ENCODE data around the gene INPP1.
A peak's percentile ranks its signal among the peaks of the same experiment; 100 is the strongest.
"Not testable (repeated sequence)": the region's sequence is repeated elsewhere in the genome, so short reads cannot be mapped to it uniquely, and the experiment has no call there.

Gene INPP1, protein sequence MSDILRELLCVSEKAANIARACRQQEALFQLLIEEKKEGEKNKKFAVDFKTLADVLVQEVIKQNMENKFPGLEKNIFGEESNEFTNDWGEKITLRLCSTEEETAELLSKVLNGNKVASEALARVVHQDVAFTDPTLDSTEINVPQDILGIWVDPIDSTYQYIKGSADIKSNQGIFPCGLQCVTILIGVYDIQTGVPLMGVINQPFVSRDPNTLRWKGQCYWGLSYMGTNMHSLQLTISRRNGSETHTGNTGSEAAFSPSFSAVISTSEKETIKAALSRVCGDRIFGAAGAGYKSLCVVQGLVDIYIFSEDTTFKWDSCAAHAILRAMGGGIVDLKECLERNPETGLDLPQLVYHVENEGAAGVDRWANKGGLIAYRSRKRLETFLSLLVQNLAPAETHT

DNA sequence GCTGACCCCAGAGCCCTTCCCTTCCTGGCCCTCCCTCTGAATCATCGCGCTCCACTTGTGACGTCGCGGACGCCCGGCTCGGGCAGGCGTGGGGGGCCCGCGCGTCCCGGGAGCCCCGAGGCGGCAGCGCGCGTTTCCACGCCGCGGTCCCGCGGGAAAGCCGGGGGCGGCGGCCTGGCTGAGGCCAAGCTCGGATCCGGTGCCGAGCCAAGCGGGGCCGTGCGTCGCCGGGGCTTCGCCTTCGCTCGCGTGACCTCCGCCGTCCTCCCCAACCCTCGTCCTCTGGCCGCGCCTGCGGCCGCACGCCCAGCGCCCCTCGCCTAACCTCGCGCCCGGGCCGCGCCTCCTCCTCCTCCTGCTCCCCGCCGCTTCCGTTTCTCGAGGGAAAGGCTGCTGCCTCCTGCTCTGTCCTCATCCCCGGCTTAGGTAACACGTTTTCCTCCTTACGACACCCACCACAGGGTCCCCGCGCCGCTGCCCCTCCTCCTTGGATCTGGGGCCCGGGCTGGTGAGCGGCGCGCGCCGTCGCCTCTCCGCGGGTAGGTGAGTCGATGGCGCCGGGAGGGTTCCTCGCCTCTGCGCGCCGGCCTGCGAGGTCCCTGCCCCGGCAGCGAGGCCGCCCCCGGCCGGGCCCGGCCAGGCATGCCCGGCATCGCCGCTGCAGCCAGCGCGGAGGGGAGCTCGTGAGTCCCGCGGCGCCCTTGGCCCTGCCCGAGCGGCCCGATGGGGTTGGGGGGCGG, at the start of gene INPP1:
TSS of gene INPP1 (plus strand) at position 54 of the 740 bp plus-strand sequence. CDS start 16,514 bp downstream, outside the sequence.
- Histone ChIP-seq H3K27me3 (ENCODE audit: insufficient read depth, low read length, poor library complexity, severe bottlenecking) (no peaks in the 10 kb centered on the region), H3K4me1 (ENCODE audit: insufficient read depth, low read length, poor library complexity, severe bottlenecking) (peaks cover 16% of the 10 kb centered on the region), H3F3A (ENCODE audit: low read depth) (peaks cover 12% of the 10 kb centered on the region; the same call in 1 of the 2 replicates), H3K4me3 (ENCODE audit: low read length, poor library complexity, severe bottlenecking) (peak within 1 kb of the TSS; percentile 83), H2AFZ (ENCODE audit: low read length) (peak within 1 kb of the TSS; percentile 74), H3K9ac (ENCODE audit: low read depth, low read length, poor library complexity, severe bottlenecking) (peak within 1 kb of the TSS; percentile 68), H3K9me2 (replicated peaks; ENCODE audit: low read depth, low read length) (no peaks in the 10 kb centered on the region), H3K9me3 (ENCODE audit: insufficient read depth, low read depth, low read length) (no peaks in the 10 kb centered on the region), H3K79me2 (ENCODE audit: insufficient read depth, low read length) (no peaks in the 10 kb centered on the region; the same call in 1 of the 2 replicates), H3K4me2 (ENCODE audit: low read depth, low read length, poor library complexity, severe bottlenecking) (peak within 1 kb of the TSS; percentile 85), H3K36me3 (ENCODE audit: insufficient read depth, low read length) (no peaks in the 10 kb centered on the region), H4K20me1 (ENCODE audit: insufficient read depth, low read length, poor library complexity, severe bottlenecking) (no peaks in the 10 kb centered on the region)
- no peak for TF ChIP-seq EZH2phosphoT487 (IDR thresholded peaks at IDR 0.05; ENCODE audit: borderline replicate concordance)
- TF ChIP-seq, protein P1, sequence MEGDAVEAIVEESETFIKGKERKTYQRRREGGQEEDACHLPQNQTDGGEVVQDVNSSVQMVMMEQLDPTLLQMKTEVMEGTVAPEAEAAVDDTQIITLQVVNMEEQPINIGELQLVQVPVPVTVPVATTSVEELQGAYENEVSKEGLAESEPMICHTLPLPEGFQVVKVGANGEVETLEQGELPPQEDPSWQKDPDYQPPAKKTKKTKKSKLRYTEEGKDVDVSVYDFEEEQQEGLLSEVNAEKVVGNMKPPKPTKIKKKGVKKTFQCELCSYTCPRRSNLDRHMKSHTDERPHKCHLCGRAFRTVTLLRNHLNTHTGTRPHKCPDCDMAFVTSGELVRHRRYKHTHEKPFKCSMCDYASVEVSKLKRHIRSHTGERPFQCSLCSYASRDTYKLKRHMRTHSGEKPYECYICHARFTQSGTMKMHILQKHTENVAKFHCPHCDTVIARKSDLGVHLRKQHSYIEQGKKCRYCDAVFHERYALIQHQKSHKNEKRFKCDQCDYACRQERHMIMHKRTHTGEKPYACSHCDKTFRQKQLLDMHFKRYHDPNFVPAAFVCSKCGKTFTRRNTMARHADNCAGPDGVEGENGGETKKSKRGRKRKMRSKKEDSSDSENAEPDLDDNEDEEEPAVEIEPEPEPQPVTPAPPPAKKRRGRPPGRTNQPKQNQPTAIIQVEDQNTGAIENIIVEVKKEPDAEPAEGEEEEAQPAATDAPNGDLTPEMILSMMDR (conservative IDR thresholded peaks at IDR 0.05; ENCODE audit: low read length): no peak

DNA sequence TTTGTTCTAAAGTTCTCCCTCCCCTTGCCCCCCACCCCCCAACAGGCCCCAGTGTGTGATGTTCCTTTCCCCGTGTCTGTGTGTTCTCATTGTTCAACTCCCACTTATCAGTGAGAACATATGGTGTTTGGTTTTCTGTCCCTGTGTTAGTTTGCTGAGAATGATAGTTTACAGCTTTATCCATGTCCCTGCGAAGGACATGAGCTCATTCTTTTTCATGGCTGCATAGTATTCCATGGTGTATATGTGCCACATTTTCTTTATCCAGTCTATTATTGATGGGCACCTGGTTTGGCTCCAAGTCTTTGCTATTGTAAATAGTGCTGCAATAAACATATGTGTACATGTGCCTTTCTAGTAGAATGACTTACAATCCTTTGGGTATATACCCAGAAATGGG, 45.5 kb upstream of the INPP1 start:
- H3K4me3 ChIP-seq (ENCODE audit: low read length, poor library complexity, severe bottlenecking); H3K79me2 ChIP-seq (ENCODE audit: insufficient read depth, low read length); H3K27me3 ChIP-seq (ENCODE audit: insufficient read depth, low read length, poor library complexity, severe bottlenecking); H3K9me2 ChIP-seq (replicated peaks; ENCODE audit: low read depth, low read length); H3K4me1 ChIP-seq (ENCODE audit: insufficient read depth, low read length, poor library complexity, severe bottlenecking); H3F3A ChIP-seq (ENCODE audit: low read depth); H3K9ac ChIP-seq (ENCODE audit: low read depth, low read length, poor library complexity, severe bottlenecking); H3K4me2 ChIP-seq (ENCODE audit: low read depth, low read length, poor library complexity, severe bottlenecking); H2AFZ ChIP-seq (ENCODE audit: low read length); H4K20me1 ChIP-seq (ENCODE audit: insufficient read depth, low read length, poor library complexity, severe bottlenecking); H3K9me3 ChIP-seq (ENCODE audit: insufficient read depth, low read depth, low read length): not testable (repeated sequence)
- H3K36me3 ChIP-seq (ENCODE audit: insufficient read depth, low read length): peaks cover 29% of the 10 kb centered on the region

DNA sequence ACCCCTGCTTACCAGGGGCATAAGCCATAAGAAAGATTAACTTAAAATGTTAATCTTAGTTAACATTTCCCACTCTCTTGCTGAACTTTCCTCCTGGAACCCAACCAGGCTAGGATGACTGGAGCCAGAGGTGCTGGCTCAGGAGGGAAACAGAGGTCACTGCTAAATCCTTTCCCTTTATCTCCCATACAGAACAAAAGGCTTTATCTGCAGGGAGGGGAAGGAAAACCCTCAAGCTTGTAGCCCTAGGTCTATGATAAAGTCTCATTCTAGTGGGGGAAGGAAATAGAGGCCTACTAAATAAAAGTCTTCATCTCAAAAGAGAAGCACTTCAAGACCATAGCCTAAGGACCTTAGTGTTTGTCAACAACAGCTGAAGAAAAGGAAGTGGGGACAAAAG, 42.4 kb upstream of the INPP1 start:
- 0 out of 2 replicates have a peak, but pooled peaks cover 4% of the 10 kb centered on the region for H3K79me2 ChIP-seq (ENCODE audit: insufficient read depth, low read length)
- peaks cover 12% of the 10 kb centered on the region for H3K36me3 ChIP-seq (ENCODE audit: insufficient read depth, low read length)
- TF ChIP-seq, protein P1 (conservative IDR thresholded peaks at IDR 0.05; ENCODE audit: low read length): no peak
- TF ChIP-seq EZH2phosphoT487 (IDR thresholded peaks at IDR 0.05; ENCODE audit: borderline replicate concordance): no peak

More for the DNA sequence above, 42.4 kb upstream of the INPP1 start:
- Histone ChIP-seq H3K9ac (ENCODE audit: low read depth, low read length, poor library complexity, severe bottlenecking) (no peak overlapping the region), H3F3A (ENCODE audit: low read depth) (no peaks in the 10 kb centered on the region), H4K20me1 (ENCODE audit: insufficient read depth, low read length, poor library complexity, severe bottlenecking) (no peaks in the 10 kb centered on the region), H3K9me3 (ENCODE audit: insufficient read depth, low read depth, low read length) (no peaks in the 10 kb centered on the region), H3K9me2 (replicated peaks; ENCODE audit: low read depth, low read length) (no peaks in the 10 kb centered on the region), H2AFZ (ENCODE audit: low read length) (no peak overlapping the region), H3K4me3 (ENCODE audit: low read length, poor library complexity, severe bottlenecking) (no peak overlapping the region), H3K27me3 (ENCODE audit: insufficient read depth, low read length, poor library complexity, severe bottlenecking) (no peaks in the 10 kb centered on the region), H3K4me2 (ENCODE audit: low read depth, low read length, poor library complexity, severe bottlenecking) (no peak overlapping the region), H3K4me1 (ENCODE audit: insufficient read depth, low read length, poor library complexity, severe bottlenecking) (peaks cover 3% of the 10 kb centered on the region)

Measured in Loucy (cell line).